Lung (tissue), 12 donors: ENCODE measurements around the gene DNMT3A. TPM values are rescaled to one million over a fixed set of nuclear protein-coding genes. Genes with fewer than 3 reads are reported as not detected.

ENCODE experiments used
- ATAC-seq: fragments of 200-7000 bp; cut with Tn5 transposase; one replicate; pipeline ENCODE4 v1.9.1; 2020; ENCODE audit warnings: moderate number of reproducible peaks; ENCODE audit not compliant: insufficient read depth, low FRiP score
- DNase-seq, 3 donors: peaks; one replicate each; pipeline ENCODE4 v3.0.0-alpha.2; 2013 to 2017
- H3K27ac ChIP-seq, 2 donors: one replicate each; pipeline ENCODE4 v1.5.1; 2013; ENCODE audit warnings: mild to moderate bottlenecking in 2 of 2, moderate library complexity in 2 of 2, control low read depth in 1 of 2, inconsistent platforms in 1 of 2, low read depth in 1 of 2, low read length in 1 of 2
- H3K27me3 ChIP-seq, 3 donors: one replicate each; pipeline ENCODE4 v1.5.1; 2013; ENCODE audit warnings: low read length in 2 of 3; ENCODE audit not compliant: control insufficient read depth in 3 of 3, insufficient read depth in 3 of 3
- H3K36me3 ChIP-seq, 4 donors: one replicate each; pipeline ENCODE4 v1.5.1; 2013; ENCODE audit warnings: low read length in 4 of 4, mild to moderate bottlenecking in 1 of 4, moderate library complexity in 1 of 4; ENCODE audit not compliant: control insufficient read depth in 4 of 4, insufficient read depth in 4 of 4
- H3K4me1 ChIP-seq, 5 donors: one replicate each; pipeline ENCODE4 v1.5.1; 2013; ENCODE audit warnings: low read length in 5 of 5, mild to moderate bottlenecking in 2 of 5, moderate library complexity in 1 of 5; ENCODE audit not compliant: control insufficient read depth in 5 of 5, insufficient read depth in 5 of 5
- H3K4me3 ChIP-seq: one replicate; pipeline ENCODE4 v1.5.1; 2013; ENCODE audit warnings: mild to moderate bottlenecking, control low read depth, moderate library complexity
- H3K9ac ChIP-seq, 2 donors: one replicate each; pipeline ENCODE4 v1.5.1; 2013; ENCODE audit warnings: low read length in 2 of 2, control low read depth in 1 of 2; ENCODE audit not compliant: insufficient read depth in 1 of 2
- H3K9me3 ChIP-seq, 4 donors: one replicate each; pipeline ENCODE4 v1.5.1; 2013; ENCODE audit warnings: low read length in 3 of 4, mild to moderate bottlenecking in 1 of 4, moderate library complexity in 1 of 4; ENCODE audit not compliant: control insufficient read depth in 4 of 4, insufficient read depth in 3 of 4
- CTCF ChIP-seq: IDR thresholded peaks from 2 replicates; pipeline ENCODE4 v1.5.1; 2012; ENCODE audit warnings: mild to moderate bottlenecking; ENCODE audit errors: control extremely low read depth, extremely low read depth
- WGBS, 2 donors: extraction: QIAGEN DNeasy Blood & Tissue Kit; methylation state at CpG; one replicate each; pipeline ENCODE4 v1.1.7; 2013; 5-methylcytosine and 5-hydroxymethylcytosine counted together
- polyA plus RNA-seq, 2 donors: library from polyadenylated mRNA; stranded (reverse); fragments of 200-250 nt; gene quantifications; one replicate each; pipeline ENCODE4 v1.2.1, GENCODE V29; 2013
- total RNA-seq, 2 donors: library from RNA; depleted of rRNA in 1 of 2; stranded (reverse); fragments of >200 nt in 1 of 2; gene quantifications; one replicate each; pipeline ENCODE4 v1.2.1, GENCODE V29; 2014 to 2021
- donor health status: control.
- donor health status: control.
- donor health status: Bipolar disorder and iron deficiency.
- donor health status: healthy.
- donor health status: DM: yes; HTN: yes; CAD: no.

DNMT3A gene
- total and polyA plus RNA-seq, 4 donors: 9.2 to 61.0 (median 26.9) TPM

GRCh38 chr2:25334482-25334881 is 7.2 kb downstream of the DNMT3A start:
- no peak overlapping the region for H3K27ac ChIP-seq
- H3K27me3 ChIP-seq: no peaks in the 10 kb centered on the region
- no peaks in the 10 kb centered on the region for H3K9me3 ChIP-seq
- H3K9ac ChIP-seq: no peak overlapping the region
- ATAC-seq (no peak), DNase-seq (no peak)
- whole genome bisulfite sequencing, 2 donors: 83 to 86% methylated on average over 8 of the region's 8 CpGs
- no peak for TF ChIP-seq CTCF
- H3K4me1 ChIP-seq: peaks cover 2 to 18% (median 13%) of the 10 kb centered on the region in 5 donors
- H3K36me3 ChIP-seq: peaks cover 0 to 3% (median 0%) of the 10 kb centered on the region in 4 donors
- no peak overlapping the region for H3K4me3 ChIP-seq

- no peak for TF ChIP-seq CTCF
- H3K36me3 ChIP-seq: peaks cover 0 to 3% (median 0%) of the 10 kb centered on the region in 4 donors
- no peak for ATAC-seq
- no peak for DNase-seq
- WGBS, 2 donors: 40 to 47% methylated on average over 4 of the region's 4 CpGs
- peaks cover 2 to 13% (median 11%) of the 10 kb centered on the region in 5 donors for H3K4me1 ChIP-seq
- no peaks in the 10 kb centered on the region for H3K9me3 ChIP-seq
- no peaks in the 10 kb centered on the region for H3K27me3 ChIP-seq
- H3K4me3 ChIP-seq: no peak overlapping the region
- H3K9ac ChIP-seq: no peak overlapping the region
- H3K27ac ChIP-seq: no peak overlapping the region
Measured at GRCh38 chr2:25333981-25334380, 7.7 kb downstream of the DNMT3A start.

GRCh38 chr2:25332571-25332970 is 9.2 kb downstream of the DNMT3A start:
- no peak overlapping the region for H3K27ac ChIP-seq
- TF ChIP-seq CTCF: no peak

More at GRCh38 chr2:25332571-25332970, 9.2 kb downstream of the DNMT3A start:
- Histone ChIP-seq H3K27me3 (no peaks in the 10 kb centered on the region), H3K4me1 (peaks cover 2 to 12% (median 9%) of the 10 kb centered on the region in 5 donors), H3K9ac (no peak overlapping the region), H3K4me3 (no peak overlapping the region), H3K36me3 (peaks cover 0 to 4% (median under 1%) of the 10 kb centered on the region in 4 donors), H3K9me3 (no peaks in the 10 kb centered on the region)
- no peak for ATAC-seq
- WGBS, 2 donors: 88 to 94% methylated on average over 9 of the region's 9 CpGs
- no peak for DNase-seq
